ENCODE data around the gene CPVL. TPM values are rescaled to one million over a fixed set of nuclear protein-coding genes. Genes with fewer than 3 reads are reported as not detected.

Gene CPVL
- total RNA-seq, 1 experiment from 2014 or later, result 10.3 TPM

DNA sequence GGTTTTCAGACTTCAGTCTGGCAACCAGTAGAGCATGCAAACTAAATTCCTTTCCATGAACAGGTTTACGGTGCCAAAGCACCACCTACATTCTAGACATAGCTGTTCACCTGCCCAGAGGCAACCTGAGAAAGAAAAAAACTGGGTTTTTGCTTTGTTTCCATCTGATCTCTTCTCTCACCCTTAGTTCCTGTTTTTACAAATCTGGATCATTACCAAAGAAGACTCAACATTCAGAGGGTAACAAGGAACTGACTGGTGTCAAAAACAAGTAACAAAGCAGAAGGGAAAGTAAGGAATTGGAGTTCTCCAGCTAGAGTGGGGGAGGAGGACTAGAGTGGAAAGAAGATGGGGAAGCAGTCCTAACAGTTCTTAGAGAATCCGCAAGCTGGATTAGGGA, 36.4 kb downstream of the CPVL start:
- Histone ChIP-seq H3K4me2 (ENCODE audit: low read length) (no peak overlapping the region), H2AFZ (ENCODE audit: low read depth, low read length, poor library complexity, severe bottlenecking) (no peak overlapping the region), H3K36me3 (ENCODE audit: control insufficient read depth in 1 of 2, insufficient read depth in 2 of 2, low read length in 2 of 2) (no peaks in the 10 kb centered on the region), H3K4me3 (replicated peaks in 1 of 2; ENCODE audit: low read depth in 1 of 2, low read length in 2 of 2) (no peak overlapping the region), H3K27ac (ENCODE audit: low read depth, low read length) (no peak overlapping the region), H3K9me3 (ENCODE audit: control insufficient read depth in 1 of 2, insufficient read depth in 1 of 2, low read depth in 1 of 2, low read length in 2 of 2) (no peaks in the 10 kb centered on the region), H3K79me2 (ENCODE audit: insufficient read depth, low read length) (no peaks in the 10 kb centered on the region), H3K27me3 (ENCODE audit: insufficient read depth, low read length) (no peaks in the 10 kb centered on the region), H3K9ac (ENCODE audit: low read length) (no peak overlapping the region), H4K20me1 (ENCODE audit: insufficient read depth) (no peaks in the 10 kb centered on the region), H3K4me1 (ENCODE audit: control insufficient read depth in 1 of 2, insufficient read depth in 2 of 2, low read length in 2 of 2) (peaks cover 3 to 17% of the 10 kb centered on the region in 2 experiments; a peak in 3 of 4 replicates), H3K9me2 (ENCODE audit: insufficient read depth) (no peaks in the 10 kb centered on the region)
- ChIA-PET RAD21 (ENCODE audit: low non-redundant PET in 1 of 2, low total read pairs in 2 of 2, uncharacterized antibody in 2 of 2, unreplicated experiment in 2 of 2) (no interaction called here), POLR2A (no interaction called here), CTCF (interaction anchor here (1.4 to 12.8 kb wide), 2 partner anchors 186 to 299 kb away, joined by 3 to 356 read pairs; no protein-coding TSS in a partner anchor)
- no peak for DNase-seq (ENCODE audit: low read depth, low spot score)
- no peak for TF ChIP-seq POLR2A (IDR thresholded peaks at IDR 0.05; ENCODE audit: borderline replicate concordance, extremely low read depth, insufficient read depth, insufficient read length)
- TF ChIP-seq, protein P1, sequence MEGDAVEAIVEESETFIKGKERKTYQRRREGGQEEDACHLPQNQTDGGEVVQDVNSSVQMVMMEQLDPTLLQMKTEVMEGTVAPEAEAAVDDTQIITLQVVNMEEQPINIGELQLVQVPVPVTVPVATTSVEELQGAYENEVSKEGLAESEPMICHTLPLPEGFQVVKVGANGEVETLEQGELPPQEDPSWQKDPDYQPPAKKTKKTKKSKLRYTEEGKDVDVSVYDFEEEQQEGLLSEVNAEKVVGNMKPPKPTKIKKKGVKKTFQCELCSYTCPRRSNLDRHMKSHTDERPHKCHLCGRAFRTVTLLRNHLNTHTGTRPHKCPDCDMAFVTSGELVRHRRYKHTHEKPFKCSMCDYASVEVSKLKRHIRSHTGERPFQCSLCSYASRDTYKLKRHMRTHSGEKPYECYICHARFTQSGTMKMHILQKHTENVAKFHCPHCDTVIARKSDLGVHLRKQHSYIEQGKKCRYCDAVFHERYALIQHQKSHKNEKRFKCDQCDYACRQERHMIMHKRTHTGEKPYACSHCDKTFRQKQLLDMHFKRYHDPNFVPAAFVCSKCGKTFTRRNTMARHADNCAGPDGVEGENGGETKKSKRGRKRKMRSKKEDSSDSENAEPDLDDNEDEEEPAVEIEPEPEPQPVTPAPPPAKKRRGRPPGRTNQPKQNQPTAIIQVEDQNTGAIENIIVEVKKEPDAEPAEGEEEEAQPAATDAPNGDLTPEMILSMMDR (IDR thresholded peaks at IDR 0.05 in 2 of 3, conservative IDR thresholded peaks at IDR 0.05 in 1 of 3; ENCODE audit: borderline replicate concordance in 1 of 3, insufficient read depth in 1 of 3, low read depth in 2 of 3, low read length in 2 of 3), result no peak
- TF ChIP-seq CEBPB (IDR thresholded peaks at IDR 0.05; ENCODE audit: low read depth), result no peak
- TF ChIP-seq POLR2AphosphoS5 (IDR thresholded peaks at IDR 0.05; ENCODE audit: low read depth, low read length), result no peak
- TF ChIP-seq CBX3 (IDR thresholded peaks at IDR 0.05; ENCODE audit: low read depth), result no peak
- TF ChIP-seq JUND (IDR thresholded peaks at IDR 0.05), result no peak
- no peak for TF ChIP-seq EZH2 (IDR thresholded peaks at IDR 0.05)
- TF ChIP-seq, protein P2, sequence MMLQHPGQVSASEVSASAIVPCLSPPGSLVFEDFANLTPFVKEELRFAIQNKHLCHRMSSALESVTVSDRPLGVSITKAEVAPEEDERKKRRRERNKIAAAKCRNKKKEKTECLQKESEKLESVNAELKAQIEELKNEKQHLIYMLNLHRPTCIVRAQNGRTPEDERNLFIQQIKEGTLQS (IDR thresholded peaks at IDR 0.05), result no peak
- no peak for TF ChIP-seq ELF1 (IDR thresholded peaks at IDR 0.05; ENCODE audit: borderline replicate concordance, low read depth)
- no peak for TF ChIP-seq ZFX (IDR thresholded peaks at IDR 0.05)
- TF ChIP-seq ZNF274 (IDR thresholded peaks at IDR 0.05; ENCODE audit: low read depth, low read length), result no peak
- no peak for TF ChIP-seq FOSL1 (IDR thresholded peaks at IDR 0.05; ENCODE audit: low read depth)
- no peak for TF ChIP-seq SRF (IDR thresholded peaks at IDR 0.05; ENCODE audit: low read depth)
- TF ChIP-seq, protein P3, sequence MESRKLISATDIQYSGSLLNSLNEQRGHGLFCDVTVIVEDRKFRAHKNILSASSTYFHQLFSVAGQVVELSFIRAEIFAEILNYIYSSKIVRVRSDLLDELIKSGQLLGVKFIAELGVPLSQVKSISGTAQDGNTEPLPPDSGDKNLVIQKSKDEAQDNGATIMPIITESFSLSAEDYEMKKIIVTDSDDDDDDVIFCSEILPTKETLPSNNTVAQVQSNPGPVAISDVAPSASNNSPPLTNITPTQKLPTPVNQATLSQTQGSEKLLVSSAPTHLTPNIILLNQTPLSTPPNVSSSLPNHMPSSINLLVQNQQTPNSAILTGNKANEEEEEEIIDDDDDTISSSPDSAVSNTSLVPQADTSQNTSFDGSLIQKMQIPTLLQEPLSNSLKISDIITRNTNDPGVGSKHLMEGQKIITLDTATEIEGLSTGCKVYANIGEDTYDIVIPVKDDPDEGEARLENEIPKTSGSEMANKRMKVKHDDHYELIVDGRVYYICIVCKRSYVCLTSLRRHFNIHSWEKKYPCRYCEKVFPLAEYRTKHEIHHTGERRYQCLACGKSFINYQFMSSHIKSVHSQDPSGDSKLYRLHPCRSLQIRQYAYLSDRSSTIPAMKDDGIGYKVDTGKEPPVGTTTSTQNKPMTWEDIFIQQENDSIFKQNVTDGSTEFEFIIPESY (IDR thresholded peaks at IDR 0.05; ENCODE audit: extremely low read depth, insufficient replicate concordance, low read length), result no peak
- TF ChIP-seq SP1 (IDR thresholded peaks at IDR 0.05; ENCODE audit: low read depth), result no peak
- TF ChIP-seq RAD21 (IDR thresholded peaks at IDR 0.05; ENCODE audit: low read depth), result no peak
- no peak for TF ChIP-seq YY1 (IDR thresholded peaks at IDR 0.05; ENCODE audit: extremely low read depth, insufficient replicate concordance, low read depth, low read length)
- intact Hi-C loops (cut with micrococcal nuclease), result loop anchor here (5.0 kb wide), 1 partner anchor 237 kb away; no protein-coding TSS in a partner anchor
- ATAC-seq, result no peak
- BruUV-seq (replicated peaks), result no TSS peak
